ENCODE results near the gene TSHZ2.

- TF ChIP-seq CTCF (IDR thresholded peaks at IDR 0.05): no peak
- TF ChIP-seq POLR2A (IDR thresholded peaks at IDR 0.05): no peak
Measured at GRCh38 chr20:53264604-53265003, 292.4 kb downstream of the TSHZ2 start.
